Measurements from ENCODE around the gene METTL26.

- no peak for TF ChIP-seq CREB1 (IDR thresholded peaks at IDR 0.05; ENCODE audit: low read depth)
- no peak for TF ChIP-seq ZBTB7A (IDR thresholded peaks at IDR 0.05; ENCODE audit: low read depth)
- TF ChIP-seq EP300 (IDR thresholded peaks at IDR 0.05; ENCODE audit: borderline replicate concordance), result no peak
- no peak for TF ChIP-seq FOXM1 (IDR thresholded peaks at IDR 0.05; ENCODE audit: borderline replicate concordance, low read depth)
- no peak for TF ChIP-seq REST (IDR thresholded peaks at IDR 0.05; ENCODE audit: low read depth)
- TF ChIP-seq CEBPB (IDR thresholded peaks at IDR 0.05), result no peak
- no peak for TF ChIP-seq RAD21 (IDR thresholded peaks at IDR 0.05; ENCODE audit: low read depth)
- TF ChIP-seq NFIC (IDR thresholded peaks at IDR 0.05), result no peak
These were observed 26.8 kb downstream of the METTL26 start for GRCh38 chr16:609316-609715.
